ENCODE results near the gene HVCN1.
"Not testable (repeated sequence)": the region's sequence is repeated elsewhere in the genome, so short reads cannot be mapped to it uniquely, and the experiment has no call there.

Gene HVCN1

DNA sequence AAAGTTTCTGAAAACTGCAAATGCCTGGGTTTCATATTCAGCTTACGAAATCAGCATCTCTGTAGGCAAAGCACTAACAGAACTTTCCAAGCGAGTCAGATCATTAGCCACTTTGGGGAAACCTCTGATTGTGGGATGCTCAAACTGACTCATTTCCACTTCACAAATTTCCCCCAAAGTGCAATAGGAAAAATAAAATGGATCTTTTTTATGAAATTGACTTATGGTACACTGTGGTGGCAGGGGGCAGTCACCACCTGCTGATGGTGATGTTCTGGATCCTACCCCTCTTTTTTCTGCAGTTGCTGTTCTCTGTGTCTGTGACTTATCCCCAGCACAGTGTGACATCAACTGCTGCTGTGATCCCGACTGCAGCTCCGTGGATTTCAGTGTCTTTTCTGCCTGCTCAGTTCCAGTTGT is 69.4 kb downstream of the HVCN1 start:
- DNase-seq (ENCODE audit: low read depth in 2 of 2), result no peak

DNA sequence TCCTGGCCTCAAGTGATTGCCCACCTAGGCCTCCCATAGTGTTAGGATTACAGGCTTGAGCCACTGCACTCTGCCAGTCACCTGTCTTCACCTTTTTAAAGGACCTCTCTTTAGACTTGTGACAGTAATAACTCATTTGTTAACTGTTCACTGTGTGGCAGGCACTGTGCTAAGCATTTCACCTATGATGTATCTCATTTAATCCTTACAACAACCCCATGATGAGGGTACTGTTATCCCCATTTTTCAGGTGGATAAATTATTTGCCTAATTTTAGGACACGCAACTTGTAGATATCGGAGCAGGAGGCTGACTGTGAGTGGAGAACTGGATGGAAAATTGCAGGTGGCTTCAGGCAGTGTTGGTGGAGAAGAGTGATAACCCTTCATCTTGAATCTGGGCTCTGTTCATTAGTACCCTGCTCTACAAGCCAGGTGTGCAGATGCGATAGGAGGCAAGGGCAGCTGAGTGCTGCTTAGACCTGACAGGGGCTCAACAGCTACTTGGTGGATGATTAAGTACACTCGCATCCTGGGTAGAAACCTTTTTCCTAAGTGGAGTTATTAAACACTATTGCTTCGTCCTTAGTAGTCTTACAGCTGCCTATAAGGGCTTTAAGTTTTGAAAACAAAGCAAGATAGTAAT is 72.3 kb downstream of the HVCN1 start:
- no peak for DNase-seq (ENCODE audit: low read depth in 2 of 2)

DNA sequence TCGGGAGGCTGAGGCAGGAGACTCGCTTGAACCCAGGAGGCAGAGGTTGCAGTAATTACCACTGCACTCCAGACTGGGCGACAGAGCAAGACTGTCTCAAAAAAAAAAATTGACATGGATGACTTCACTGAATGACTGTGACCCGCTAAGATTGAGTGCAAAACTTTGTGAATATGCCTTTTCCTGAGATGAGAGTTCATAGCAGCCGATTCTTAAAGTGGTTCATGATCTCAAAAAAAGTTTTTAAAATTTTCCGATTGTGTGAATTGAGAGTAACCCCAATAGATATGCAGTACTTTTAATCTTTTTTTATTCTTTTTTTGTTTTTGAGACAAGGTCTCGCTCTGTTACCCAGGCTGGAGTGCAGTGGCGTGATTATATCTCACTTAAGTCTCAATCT is 73.7 kb downstream of the HVCN1 start:
- no peak for DNase-seq (ENCODE audit: low read depth in 2 of 2)

DNA sequence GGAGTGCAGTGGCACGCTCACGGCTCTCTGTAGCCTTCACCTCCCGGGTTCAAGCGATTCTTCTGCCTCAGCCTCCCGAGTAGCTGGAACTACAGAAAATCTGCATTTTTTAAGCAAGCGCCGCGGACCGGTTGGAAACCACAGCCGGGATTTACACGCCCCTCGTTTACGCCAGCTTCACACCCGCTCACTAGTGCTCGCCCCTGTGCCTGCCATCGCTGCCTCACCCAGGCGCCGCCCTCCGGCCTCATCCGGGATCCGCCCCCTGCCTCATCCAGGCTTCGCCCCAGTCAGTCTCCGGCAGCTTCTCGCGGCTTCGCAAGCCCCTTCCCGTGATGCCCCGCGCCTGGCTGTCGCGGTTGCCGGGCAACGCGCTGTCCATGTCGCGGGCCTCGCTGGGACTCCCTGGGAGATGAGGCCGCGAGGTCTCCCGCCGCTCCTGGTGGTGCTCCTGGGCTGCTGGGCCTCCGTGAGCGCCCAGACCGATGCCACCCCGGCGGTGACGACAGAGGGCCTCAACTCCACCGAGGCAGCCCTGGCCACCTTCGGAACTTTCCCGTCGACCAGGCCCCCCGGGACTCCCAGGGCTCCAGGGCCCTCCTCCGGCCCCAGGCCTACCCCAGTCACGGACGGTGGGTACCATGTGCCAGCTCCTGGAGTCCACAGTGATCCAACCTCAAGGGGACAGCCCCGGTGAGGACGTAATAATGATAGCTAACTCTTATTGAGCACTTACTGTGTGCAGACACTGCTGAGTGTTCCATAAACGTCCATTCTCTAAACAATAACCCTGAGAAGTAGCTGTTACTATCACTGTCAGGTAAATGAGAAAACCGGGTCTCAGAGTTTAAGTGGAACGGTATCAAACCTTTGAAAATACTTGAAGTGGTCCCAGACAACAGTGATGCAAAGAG is 74.9 kb downstream of the HVCN1 start, which contains the start of gene TCTN1:
Gene TCTN1 (plus strand): TSS at position 359 of the 914 bp plus-strand sequence. CDS start 54 bp downstream, at position 413.
- peak; percentile 90 to 91 for DNase-seq (ENCODE audit: low read depth in 2 of 2)

DNA sequence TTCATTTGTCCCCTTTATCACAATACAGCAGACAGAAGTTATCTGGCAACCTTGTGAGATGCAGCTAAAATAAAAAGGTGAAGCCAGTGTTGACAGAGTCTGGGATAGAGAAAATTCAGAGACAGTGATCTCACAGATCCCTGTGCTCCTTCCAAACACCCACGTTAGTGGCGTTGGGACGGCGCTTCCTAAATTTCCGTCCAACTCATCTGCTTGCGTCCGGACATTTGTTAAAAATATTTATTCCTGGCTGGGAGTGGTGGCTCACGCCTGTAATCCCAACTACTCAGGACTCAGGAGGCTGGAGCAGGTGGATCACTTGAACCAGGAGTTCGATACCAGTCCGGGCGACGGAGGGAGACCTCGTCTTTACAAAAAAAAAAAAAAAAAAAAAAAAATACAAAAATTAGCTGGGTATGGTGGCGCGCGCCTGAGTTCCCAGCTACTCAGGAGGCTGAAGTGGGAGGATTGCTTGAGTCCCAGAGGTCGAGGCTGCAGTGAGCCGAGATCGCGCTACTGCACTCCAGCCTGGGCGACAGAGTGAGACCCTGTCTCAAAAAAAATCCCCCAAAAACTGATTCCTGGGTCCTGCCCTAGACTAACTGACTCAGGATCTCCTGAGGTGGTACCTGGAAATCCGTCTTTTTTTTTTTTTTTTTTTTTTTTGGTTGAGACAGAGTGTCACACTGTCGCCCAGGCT is 75.7 kb downstream of the HVCN1 start:
- no peak for DNase-seq (ENCODE audit: low read depth in 2 of 2)

DNA sequence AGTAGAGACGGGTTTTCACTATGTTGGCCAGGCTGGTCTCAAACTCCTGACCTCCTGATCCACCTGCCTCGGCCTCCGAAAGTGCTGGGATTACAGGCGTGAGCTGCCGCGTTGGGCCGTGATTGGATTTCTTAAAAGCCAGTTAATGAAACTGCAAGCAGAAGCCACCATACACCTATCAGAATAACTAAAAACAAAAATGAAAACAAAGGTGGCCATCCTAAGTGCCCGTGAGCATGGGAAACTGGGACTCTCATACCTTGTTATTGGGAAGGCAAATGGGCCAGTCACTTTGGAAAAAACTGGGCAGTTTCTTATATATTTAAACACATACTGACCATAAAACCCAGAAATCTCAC is 82.7 kb downstream of the HVCN1 start:
- DNase-seq (ENCODE audit: low read depth in 2 of 2), result no peak

DNA sequence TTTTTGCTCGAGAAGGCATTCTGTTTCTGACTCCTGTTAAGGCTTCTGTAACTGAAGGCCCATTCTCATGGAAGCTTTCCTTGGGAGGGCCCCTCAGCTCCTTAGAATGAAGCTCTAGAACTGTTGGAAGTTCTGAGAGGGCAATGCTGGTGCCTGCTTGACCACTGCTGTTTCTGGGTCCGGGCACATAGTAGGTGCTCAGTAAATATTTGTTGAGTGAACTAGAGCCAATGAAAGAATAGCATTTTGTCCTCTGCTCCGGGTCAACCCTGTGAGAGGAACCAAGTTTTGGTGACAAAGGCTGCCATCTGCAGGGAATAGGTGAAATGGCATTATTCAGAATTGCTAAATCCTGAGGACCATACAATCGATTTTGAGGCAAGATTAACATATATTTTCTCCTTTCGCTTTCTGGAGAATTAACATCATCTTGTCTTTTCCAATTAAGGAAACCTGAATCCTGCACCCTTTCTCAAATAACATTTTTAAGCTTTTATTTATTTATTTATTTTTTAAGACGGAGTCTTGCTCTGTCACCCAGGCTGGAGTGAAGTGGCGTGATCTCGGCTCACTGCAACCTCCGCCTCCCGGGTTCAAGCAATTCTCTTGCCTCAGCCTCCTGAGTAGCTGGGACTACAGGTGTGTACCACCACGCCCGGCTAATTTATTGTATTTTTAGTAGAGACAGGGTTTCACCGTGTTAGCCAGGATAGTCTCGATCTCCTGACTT is 86.7 kb downstream of the HVCN1 start:
- DNase-seq (ENCODE audit: low read depth in 2 of 2), result not testable (repeated sequence)

DNA sequence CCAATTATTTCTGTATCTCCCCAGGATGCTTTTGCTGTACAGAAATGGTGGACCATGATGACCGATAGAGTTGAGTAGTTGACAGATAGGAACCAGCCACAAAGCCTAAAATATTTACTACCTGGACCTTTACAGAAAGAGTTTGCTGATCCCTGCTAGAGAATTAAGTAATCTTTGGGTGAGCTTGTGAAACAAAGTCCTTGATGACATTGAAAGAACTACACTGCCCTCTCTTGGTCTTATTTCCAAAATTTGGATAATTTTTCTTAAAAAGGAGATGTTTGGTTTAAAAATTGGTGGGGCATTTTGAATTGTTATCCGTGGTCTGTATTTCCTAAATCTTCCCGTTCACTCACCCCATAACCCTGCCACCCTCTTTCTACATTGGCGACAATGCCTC is 88.7 kb downstream of the HVCN1 start:
- DNase-seq (ENCODE audit: low read depth in 2 of 2), result no peak

DNA sequence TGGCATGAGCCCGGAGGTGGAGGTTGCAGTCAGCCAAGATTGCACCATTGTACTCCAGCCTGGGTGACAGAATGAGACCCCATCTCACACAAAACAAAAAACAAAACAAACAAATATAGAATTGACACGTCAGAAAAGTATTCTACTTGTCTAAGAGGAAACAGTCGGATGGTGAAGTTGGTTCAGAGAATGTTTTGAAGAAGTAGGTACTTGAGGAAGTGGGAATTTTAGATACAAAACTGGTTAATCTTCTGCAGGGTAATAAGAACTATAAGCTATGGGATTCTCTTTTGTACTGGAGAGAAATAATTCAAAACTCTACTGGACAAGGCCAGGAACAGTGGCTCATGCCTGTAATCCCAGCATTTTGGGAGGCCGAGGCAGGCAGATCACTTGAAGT is 89.6 kb downstream of the HVCN1 start:
- DNase-seq (ENCODE audit: low read depth in 2 of 2), result no peak
